Panc1 (cell line): ENCODE measurements around the gene PTBP2. TPM values are rescaled to one million over a fixed set of nuclear protein-coding genes. Genes with fewer than 3 reads are reported as not detected.

Source experiments
- ATAC-seq: fragments of 200-7000 bp; cut with Tn5 transposase; 2 replicates; pipeline ENCODE4 v1.9.1; 2020; ENCODE audit warnings: mild to moderate bottlenecking, moderate library complexity
- BruUV-seq: library from RNA; stranded (reverse); fragments of 400-500 nt; replicated peaks from 2 replicates; lab custom pipeline; 2021; lab: Mats Ljungman, UMichigan
- CTCF ChIA-PET: fragments of 300-600 bp; sonication (Branson Sonifier 250); formaldehyde crosslinking; loops from one replicate; lab custom pipeline; 2022; ENCODE audit warnings: antibody characterized with exemption; lab: Charles Lee
- POLR2A ChIA-PET: fragments of 300-600 bp; sonication (Branson Sonifier 250); formaldehyde crosslinking; loops from one replicate; lab custom pipeline; 2022; ENCODE audit warnings: antibody characterized with exemption; lab: Charles Lee
- DNase-seq: peaks from one replicate; pipeline ENCODE4 v3.0.0-alpha.2; 2010; ENCODE audit warnings: low read depth, low spot score
- H3K27ac ChIP-seq: 2 replicates; pipeline ENCODE4 v1.5.1; 2011; ENCODE audit warnings: mild to moderate bottlenecking, low read length, inconsistent platforms
- H3K27me3 ChIP-seq: fragments of 200-500 bp; sonication (Bioruptor generic); 2 replicates; pipeline ENCODE4 v1.6.0; 2014; ENCODE audit warnings: low read length, inconsistent platforms; ENCODE audit not compliant: control insufficient read depth, insufficient read depth
- H3K36me3 ChIP-seq: fragments of 200-500 bp; sonication (Bioruptor generic); 2 replicates; pipeline ENCODE4 v1.5.1; 2014; ENCODE audit warnings: inconsistent platforms, mild to moderate bottlenecking, low read length, moderate library complexity; ENCODE audit not compliant: control insufficient read depth, insufficient read depth
- H3K4me1 ChIP-seq: 2 replicates; pipeline ENCODE4 v1.5.1; 2011; ENCODE audit warnings: inconsistent platforms, mild to moderate bottlenecking, low read length, moderate library complexity; ENCODE audit not compliant: control insufficient read depth, insufficient read depth
- H3K4me3 ChIP-seq, 2 experiments: 2 replicates each; pipeline ENCODE4 v1.5.1; 2011 to 2012; ENCODE audit warnings: low read depth in 2 of 2, low read length in 2 of 2, mild to moderate bottlenecking in 2 of 2, inconsistent platforms in 1 of 2, moderate library complexity in 1 of 2
- H3K9me3 ChIP-seq: fragments of 200-500 bp; sonication (Bioruptor generic); 2 replicates; pipeline ENCODE4 v1.5.1; 2014; ENCODE audit warnings: low read depth, mild to moderate bottlenecking, inconsistent platforms, low read length, moderate library complexity; ENCODE audit not compliant: control insufficient read depth, insufficient read depth
- POLR2AphosphoS5 ChIP-seq: IDR thresholded peaks from 2 replicates; pipeline ENCODE4 v1.6.1; 2012; ENCODE audit warnings: mild to moderate bottlenecking, low read depth, low read length, moderate library complexity
- SIN3A ChIP-seq: IDR thresholded peaks from 2 replicates; pipeline ENCODE4 v1.6.1; 2012; ENCODE audit warnings: low read depth, mild to moderate bottlenecking, low read length, moderate library complexity, borderline replicate concordance; ENCODE audit not compliant: insufficient read depth
- TCF7L2 ChIP-seq: IDR thresholded peaks from 2 replicates; pipeline ENCODE4 v1.6.1; 2011; ENCODE audit warnings: mild to moderate bottlenecking, low read depth, low read length, inconsistent platforms
- in situ Hi-C: cut with HindIII; loops from 2 replicates; pipeline ENCODE4 v1.10.0; 2016; ENCODE audit warnings: low sequenced_read_pairs, low pct_unique_long_range_greater_than_20kb
- intact Hi-C: fragments of 100-400 bp; cut with micrococcal nuclease; formaldehyde crosslinking; loops from one replicate; pipeline ENCODE4 v1.10.0; 2022; ENCODE audit not compliant: unreplicated experiment
- total RNA-seq: library from RNA; stranded (reverse); gene quantifications from one replicate; pipeline ENCODE4 v1.2.1, GENCODE V29; 2021; ENCODE audit not compliant: unreplicated experiment
- TF ChIP-seq, protein P1 (sequence below): fragments of 450-650 bp; IDR thresholded peaks from 2 replicates; pipeline ENCODE4 v1.5.1; 2017; ENCODE audit warnings: mild to moderate bottlenecking
- TF ChIP-seq, protein P2 (sequence below), 2 experiments: IDR thresholded peaks; 2 replicates each; pipeline ENCODE4 v1.6.1; 2011 to 2012; ENCODE audit warnings: low read depth in 2 of 2, control low read depth in 1 of 2, low read length in 1 of 2, mild to moderate bottlenecking in 1 of 2, moderate library complexity in 1 of 2; ENCODE audit not compliant: insufficient read depth in 1 of 2

Gene PTBP2
- total RNA-seq, 1 experiment from 2014 or later: 12.9 TPM

DNA sequence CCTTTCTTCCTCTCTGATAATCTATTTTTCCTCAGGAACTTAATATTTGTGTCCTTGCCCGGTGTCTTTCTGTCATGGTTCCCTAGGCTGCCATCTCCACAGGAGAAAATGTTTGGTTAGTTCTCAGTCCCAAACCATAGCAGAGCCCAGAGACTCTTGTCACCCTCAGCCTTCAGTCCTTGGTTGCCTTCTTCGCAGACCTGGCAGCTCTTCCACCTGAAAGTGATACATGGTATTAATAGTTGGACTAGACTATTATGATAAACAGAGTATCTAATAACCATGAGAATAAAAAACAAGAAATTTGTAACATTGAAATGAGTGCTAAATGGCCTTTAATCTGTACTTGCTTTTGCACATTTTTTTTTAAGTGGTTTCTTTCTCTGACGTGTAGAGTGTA is 26.5 kb downstream of the PTBP2 start:
- ChIA-PET CTCF (no interaction called here), POLR2A (no interaction called here)
- in situ Hi-C loops: no loop called here
- Histone ChIP-seq H3K27ac (no peak overlapping the region), H3K36me3 (peaks cover 11% of the 10 kb centered on the region; the same call in 1 of the 2 replicates), H3K27me3 (no peaks in the 10 kb centered on the region), H3K4me1 (no peaks in the 10 kb centered on the region; the same call in 1 of the 2 replicates), H3K9me3 (no peaks in the 10 kb centered on the region), H3K4me3 (no peak overlapping the region)
- DNase-seq: no peak
- no peak for ATAC-seq
- BruUV-seq: no TSS peak
- intact Hi-C loops: no loop called here
- TF ChIP-seq, protein P1, sequence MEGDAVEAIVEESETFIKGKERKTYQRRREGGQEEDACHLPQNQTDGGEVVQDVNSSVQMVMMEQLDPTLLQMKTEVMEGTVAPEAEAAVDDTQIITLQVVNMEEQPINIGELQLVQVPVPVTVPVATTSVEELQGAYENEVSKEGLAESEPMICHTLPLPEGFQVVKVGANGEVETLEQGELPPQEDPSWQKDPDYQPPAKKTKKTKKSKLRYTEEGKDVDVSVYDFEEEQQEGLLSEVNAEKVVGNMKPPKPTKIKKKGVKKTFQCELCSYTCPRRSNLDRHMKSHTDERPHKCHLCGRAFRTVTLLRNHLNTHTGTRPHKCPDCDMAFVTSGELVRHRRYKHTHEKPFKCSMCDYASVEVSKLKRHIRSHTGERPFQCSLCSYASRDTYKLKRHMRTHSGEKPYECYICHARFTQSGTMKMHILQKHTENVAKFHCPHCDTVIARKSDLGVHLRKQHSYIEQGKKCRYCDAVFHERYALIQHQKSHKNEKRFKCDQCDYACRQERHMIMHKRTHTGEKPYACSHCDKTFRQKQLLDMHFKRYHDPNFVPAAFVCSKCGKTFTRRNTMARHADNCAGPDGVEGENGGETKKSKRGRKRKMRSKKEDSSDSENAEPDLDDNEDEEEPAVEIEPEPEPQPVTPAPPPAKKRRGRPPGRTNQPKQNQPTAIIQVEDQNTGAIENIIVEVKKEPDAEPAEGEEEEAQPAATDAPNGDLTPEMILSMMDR: no peak
- TF ChIP-seq TCF7L2 (no peak), POLR2AphosphoS5 (no peak), SIN3A (no peak)
- TF ChIP-seq, protein P2, sequence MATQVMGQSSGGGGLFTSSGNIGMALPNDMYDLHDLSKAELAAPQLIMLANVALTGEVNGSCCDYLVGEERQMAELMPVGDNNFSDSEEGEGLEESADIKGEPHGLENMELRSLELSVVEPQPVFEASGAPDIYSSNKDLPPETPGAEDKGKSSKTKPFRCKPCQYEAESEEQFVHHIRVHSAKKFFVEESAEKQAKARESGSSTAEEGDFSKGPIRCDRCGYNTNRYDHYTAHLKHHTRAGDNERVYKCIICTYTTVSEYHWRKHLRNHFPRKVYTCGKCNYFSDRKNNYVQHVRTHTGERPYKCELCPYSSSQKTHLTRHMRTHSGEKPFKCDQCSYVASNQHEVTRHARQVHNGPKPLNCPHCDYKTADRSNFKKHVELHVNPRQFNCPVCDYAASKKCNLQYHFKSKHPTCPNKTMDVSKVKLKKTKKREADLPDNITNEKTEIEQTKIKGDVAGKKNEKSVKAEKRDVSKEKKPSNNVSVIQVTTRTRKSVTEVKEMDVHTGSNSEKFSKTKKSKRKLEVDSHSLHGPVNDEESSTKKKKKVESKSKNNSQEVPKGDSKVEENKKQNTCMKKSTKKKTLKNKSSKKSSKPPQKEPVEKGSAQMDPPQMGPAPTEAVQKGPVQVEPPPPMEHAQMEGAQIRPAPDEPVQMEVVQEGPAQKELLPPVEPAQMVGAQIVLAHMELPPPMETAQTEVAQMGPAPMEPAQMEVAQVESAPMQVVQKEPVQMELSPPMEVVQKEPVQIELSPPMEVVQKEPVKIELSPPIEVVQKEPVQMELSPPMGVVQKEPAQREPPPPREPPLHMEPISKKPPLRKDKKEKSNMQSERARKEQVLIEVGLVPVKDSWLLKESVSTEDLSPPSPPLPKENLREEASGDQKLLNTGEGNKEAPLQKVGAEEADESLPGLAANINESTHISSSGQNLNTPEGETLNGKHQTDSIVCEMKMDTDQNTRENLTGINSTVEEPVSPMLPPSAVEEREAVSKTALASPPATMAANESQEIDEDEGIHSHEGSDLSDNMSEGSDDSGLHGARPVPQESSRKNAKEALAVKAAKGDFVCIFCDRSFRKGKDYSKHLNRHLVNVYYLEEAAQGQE (IDR thresholded peaks at IDR 0.05; ENCODE audit: insufficient read depth in 1 of 2, low read depth in 2 of 2, low read length in 1 of 2): no peak

DNA sequence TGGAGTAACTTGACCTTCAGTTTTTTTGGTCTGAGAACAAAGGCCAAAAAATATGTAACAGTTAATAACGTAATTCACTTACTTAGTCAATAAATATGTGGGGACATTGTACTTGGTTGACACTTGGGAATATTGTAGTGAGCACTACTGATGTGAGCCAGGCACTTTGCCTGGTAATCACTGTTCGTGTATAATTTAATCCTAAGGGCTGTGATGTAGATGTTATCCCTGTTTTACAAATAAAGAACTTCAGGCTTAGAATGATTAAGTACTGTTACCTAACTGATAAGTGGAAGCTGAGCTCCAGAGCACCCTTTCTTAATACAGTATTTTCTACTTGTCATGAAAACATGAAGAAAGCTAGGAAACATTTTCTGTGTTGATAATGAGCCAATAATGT is 28.0 kb downstream of the PTBP2 start:
- POLR2A ChIA-PET: no interaction called here
- H3K4me1 ChIP-seq: no peaks in the 10 kb centered on the region; the same call in 1 of the 2 replicates
- in situ Hi-C loops (no loop called here), intact Hi-C loops (no loop called here)
- no peak overlapping the region for H3K27ac ChIP-seq
- peaks cover 23% of the 10 kb centered on the region; the same call in 1 of the 2 replicates for H3K36me3 ChIP-seq
- no peaks in the 10 kb centered on the region for H3K27me3 ChIP-seq
- CTCF ChIA-PET: no interaction called here
- TSS peak; percentile 7 for BruUV-seq
- TF ChIP-seq POLR2AphosphoS5 (no peak), SIN3A (no peak), TCF7L2 (no peak)
- TF ChIP-seq, protein P1: no peak
- TF ChIP-seq, protein P2 (IDR thresholded peaks at IDR 0.05; ENCODE audit: insufficient read depth in 1 of 2, low read depth in 2 of 2, low read length in 1 of 2): no peak
- ATAC-seq: no peak
- no peak overlapping the region for H3K4me3 ChIP-seq
- H3K9me3 ChIP-seq: no peaks in the 10 kb centered on the region
- DNase-seq: no peak
